Activated T-cell treated with anti-CD3 and anti-CD28 coated beads, Interleukin-2, amount 50 U/mL, for 72 hours (primary cell): ENCODE data around the gene FBXO38. TPM values are rescaled to one million over a fixed set of nuclear protein-coding genes. Genes with fewer than 3 reads are reported as not detected.

Source experiments
- ATAC-seq, 2 donors: fragments of 150-1000 bp; cut with Tn5 transposase; replicated peaks in 1 of 2; 2 replicates each; pipeline ENCODE4 v1.10.0; 2021; ENCODE audit warnings: moderate library complexity in 2 of 2, mild to moderate bottlenecking in 1 of 2
- DNase-seq, 2 donors: peaks; one replicate each; pipeline ENCODE4 v3.0.0; 2021 to 2022; ENCODE audit warnings: mixed read lengths in 1 of 2
- H3K27ac Mint-ChIP-seq: one replicate; pipeline ENCODE4 v1.8.0; 2022; ENCODE audit warnings: mild to moderate bottlenecking, moderate library complexity, mixed read lengths
- H3K27me3 Mint-ChIP-seq: one replicate; pipeline ENCODE4 v1.8.0; 2022; ENCODE audit warnings: low read depth, mixed read lengths
- H3K36me3 Mint-ChIP-seq, 2 donors: one replicate each; pipeline ENCODE4 v1.8.0; 2022; ENCODE audit warnings: mixed read lengths in 2 of 2, mild to moderate bottlenecking in 1 of 2; ENCODE audit not compliant: insufficient read depth in 2 of 2
- H3K4me1 Mint-ChIP-seq: one replicate; pipeline ENCODE4 v1.8.0; 2022; ENCODE audit warnings: low read depth, mixed read lengths
- H3K4me3 Mint-ChIP-seq, 2 donors: one replicate each; pipeline ENCODE4 v1.8.0; 2022; ENCODE audit warnings: mild to moderate bottlenecking in 2 of 2, mixed read lengths in 2 of 2, moderate library complexity in 2 of 2
- H3K9me3 Mint-ChIP-seq, 2 donors: one replicate each; pipeline ENCODE4 v1.8.0; 2022; ENCODE audit warnings: mixed read lengths in 2 of 2
- total RNA-seq, 2 donors: library from RNA; stranded (reverse); gene quantifications; one replicate each; pipeline ENCODE4 v1.2.3, GENCODE V29; 2022

FBXO38 gene
- total RNA-seq, 2 donors from 2014 or later, result 62.8 to 68.5 TPM

DNA sequence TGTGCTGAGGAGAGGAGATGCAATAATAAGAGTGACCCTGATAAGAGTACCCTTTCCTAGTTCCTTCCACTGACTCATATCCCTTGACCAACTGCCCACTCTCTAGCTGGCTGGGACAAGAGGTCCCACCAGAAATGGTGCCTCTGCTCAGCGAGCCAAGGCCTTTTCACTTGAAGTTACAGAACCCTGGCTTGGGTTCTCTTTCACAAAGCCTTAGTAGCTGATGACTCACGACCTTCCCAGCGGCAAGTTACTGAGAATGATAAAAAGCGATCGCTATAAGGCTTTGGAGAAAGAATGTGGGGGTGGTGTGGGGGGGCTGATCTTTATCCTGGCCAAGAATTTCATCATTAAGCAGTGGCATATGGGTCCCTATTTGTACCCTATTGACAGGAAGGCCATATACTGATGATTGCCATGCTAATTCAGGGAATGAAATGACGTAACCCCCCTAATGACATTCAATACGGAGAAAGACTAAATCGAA lies 90.3 kb downstream of the FBXO38 start:
- H3K4me3 Mint-ChIP-seq, result no peak overlapping the region
- no peak for DNase-seq
- H3K36me3 Mint-ChIP-seq, result no peaks in the 10 kb centered on the region
- H3K9me3 Mint-ChIP-seq, result no peaks in the 10 kb centered on the region
- H3K27me3 Mint-ChIP-seq, result peaks cover 29% of the 10 kb centered on the region
- no peaks in the 10 kb centered on the region for H3K4me1 Mint-ChIP-seq
- no peak overlapping the region for H3K27ac Mint-ChIP-seq
- no peak for ATAC-seq

GRCh38 chr5:148476302-148476701 lies 92.5 kb downstream of the FBXO38 start:
- Mint-ChIP-seq H3K4me1 (no peaks in the 10 kb centered on the region), H3K4me3 (no peak overlapping the region), H3K27me3 (peaks cover 29% of the 10 kb centered on the region), H3K36me3 (no peaks in the 10 kb centered on the region), H3K9me3 (no peaks in the 10 kb centered on the region), H3K27ac (no peak overlapping the region)
- ATAC-seq (no peak), DNase-seq (no peak)

GRCh38 chr5:148477429-148477828 lies 93.7 kb downstream of the FBXO38 start:
- Mint-ChIP-seq H3K36me3 (no peaks in the 10 kb centered on the region), H3K27ac (no peak overlapping the region), H3K4me1 (peaks cover 3% of the 10 kb centered on the region), H3K27me3 (peaks cover 35% of the 10 kb centered on the region), H3K4me3 (no peak overlapping the region), H3K9me3 (no peaks in the 10 kb centered on the region)
- ATAC-seq (no peak), DNase-seq (no peak)

GRCh38 chr5:148482196-148482595 lies 98.4 kb downstream of the FBXO38 start:
- Mint-ChIP-seq H3K4me1 (peaks cover 9% of the 10 kb centered on the region), H3K36me3 (no peaks in the 10 kb centered on the region)

DNA sequence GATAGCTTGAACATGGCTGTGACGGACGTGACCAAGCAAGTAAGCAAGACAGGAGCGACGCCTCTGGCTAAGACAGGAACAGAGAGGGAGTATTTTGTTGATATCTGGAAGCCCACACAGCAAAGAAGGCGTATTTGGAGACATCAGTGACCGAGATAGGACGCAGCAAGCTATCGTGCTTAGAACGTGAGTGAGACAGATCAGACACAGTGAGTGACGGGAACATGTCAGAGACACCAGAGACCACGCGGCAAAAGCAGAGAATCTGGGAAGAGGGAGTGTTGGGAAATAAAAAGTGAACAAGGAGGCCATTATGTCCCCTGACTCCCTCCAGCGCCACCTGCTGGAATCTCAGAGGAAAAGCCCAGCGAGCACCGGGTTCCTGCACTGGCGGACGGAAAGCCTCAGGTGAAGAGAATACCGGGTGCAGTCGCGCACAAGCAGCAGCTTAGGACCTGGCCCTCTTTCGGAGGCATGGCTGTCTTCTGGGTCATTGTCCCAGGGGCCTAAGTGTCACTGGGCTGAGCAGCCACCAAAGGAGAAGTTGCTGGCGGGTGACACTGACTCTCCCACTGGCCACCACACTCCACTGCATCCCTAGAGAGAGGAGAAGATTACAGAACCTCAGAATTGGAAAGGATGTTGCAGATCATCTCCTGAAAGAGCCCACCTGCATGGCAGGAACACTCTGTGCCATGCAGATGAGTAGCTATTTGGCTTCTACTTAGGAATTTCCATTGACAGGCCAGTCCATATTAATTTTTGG lies 99.1 kb downstream of the FBXO38 start:
- H3K9me3 Mint-ChIP-seq, result no peaks in the 10 kb centered on the region
- peaks cover 52% of the 10 kb centered on the region for H3K27me3 Mint-ChIP-seq
- no peaks in the 10 kb centered on the region for H3K36me3 Mint-ChIP-seq
- no peak overlapping the region for H3K4me3 Mint-ChIP-seq
- H3K27ac Mint-ChIP-seq, result no peak overlapping the region
- peaks cover 9% of the 10 kb centered on the region for H3K4me1 Mint-ChIP-seq
- ATAC-seq (peak; percentile 68 to 81), DNase-seq (peak; percentile 70 to 74)

More at GRCh38 chr5:148482196-148482595, 98.4 kb downstream of the FBXO38 start:
- Mint-ChIP-seq H3K27me3 (peaks cover 49% of the 10 kb centered on the region), H3K27ac (no peak overlapping the region), H3K9me3 (no peaks in the 10 kb centered on the region), H3K4me3 (no peak overlapping the region)
- ATAC-seq, result no peak
- DNase-seq, result no peak

DNA sequence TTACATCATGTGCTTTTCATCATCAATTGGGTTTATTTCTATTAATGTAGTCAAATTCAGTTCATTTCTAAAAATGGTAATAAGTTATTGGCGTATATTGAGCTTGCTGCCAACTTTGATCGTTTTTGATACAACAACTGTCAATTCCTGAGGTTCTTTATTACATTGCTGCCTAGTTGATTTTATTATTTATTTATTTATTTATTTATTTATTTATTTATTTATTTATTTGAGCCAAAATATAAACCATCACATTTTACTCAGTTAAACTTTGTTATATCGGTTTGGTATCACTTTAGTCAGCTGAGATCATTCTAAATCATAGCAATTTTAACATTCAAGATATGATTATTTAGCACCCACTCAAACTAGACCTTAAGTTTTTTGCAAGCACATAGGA lies 100.0 kb downstream of the FBXO38 start:
- no peak overlapping the region for H3K27ac Mint-ChIP-seq
- no peaks in the 10 kb centered on the region for H3K9me3 Mint-ChIP-seq
- H3K27me3 Mint-ChIP-seq, result peaks cover 47% of the 10 kb centered on the region
- peaks cover 9% of the 10 kb centered on the region for H3K4me1 Mint-ChIP-seq
- no peak overlapping the region for H3K4me3 Mint-ChIP-seq
- H3K36me3 Mint-ChIP-seq, result no peaks in the 10 kb centered on the region
- no peak for ATAC-seq
- no peak for DNase-seq

DNA sequence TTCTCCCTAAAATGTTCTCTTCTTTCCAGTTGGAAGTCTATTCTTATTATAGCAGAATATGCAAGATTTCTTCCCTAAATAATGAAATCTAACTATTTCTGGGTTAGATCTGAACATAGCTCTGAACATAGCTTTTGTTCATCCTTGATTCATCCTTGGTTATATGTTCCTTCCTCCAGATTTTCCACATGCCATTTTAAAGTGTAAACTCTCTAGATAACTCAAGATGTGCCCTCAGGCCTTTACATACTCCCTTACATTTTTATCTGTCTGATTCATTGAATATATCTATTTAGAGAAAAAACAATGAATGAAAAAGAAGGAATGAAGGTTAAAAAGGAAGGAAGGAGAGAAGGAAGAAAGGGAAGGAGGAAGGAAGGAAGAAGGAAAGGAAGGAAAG lies 100.9 kb downstream of the FBXO38 start:
- no peaks in the 10 kb centered on the region for H3K9me3 Mint-ChIP-seq
- no peak overlapping the region for H3K27ac Mint-ChIP-seq
- no peak for ATAC-seq
- DNase-seq, result no peak
- no peak overlapping the region for H3K4me3 Mint-ChIP-seq
- peaks cover 9% of the 10 kb centered on the region for H3K4me1 Mint-ChIP-seq
- H3K27me3 Mint-ChIP-seq, result peaks cover 47% of the 10 kb centered on the region
- no peaks in the 10 kb centered on the region for H3K36me3 Mint-ChIP-seq

DNA sequence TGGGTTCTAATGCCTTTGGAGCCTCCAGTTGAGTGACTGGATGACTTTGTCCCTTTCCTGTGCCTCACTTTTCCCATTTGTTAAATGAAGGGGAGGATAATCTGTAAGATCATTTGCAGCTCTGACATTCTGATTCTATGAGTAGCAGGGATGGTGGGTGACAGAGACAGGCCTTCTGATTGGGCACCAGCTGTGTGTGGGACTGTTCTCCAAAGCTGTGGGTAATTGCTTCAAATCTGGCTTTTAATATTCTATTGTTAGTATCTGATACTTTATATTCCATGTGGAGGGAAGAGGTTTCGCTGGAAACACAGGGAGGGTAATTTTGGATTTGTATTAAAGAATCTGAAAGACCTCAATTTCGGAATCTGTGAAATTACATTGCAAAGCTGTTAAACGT lies 102.7 kb downstream of the FBXO38 start:
- no peak overlapping the region for H3K4me3 Mint-ChIP-seq

GRCh38 chr5:148488757-148489156 lies 105.0 kb downstream of the FBXO38 start:
- Mint-ChIP-seq H3K4me1 (no peaks in the 10 kb centered on the region), H3K27me3 (peaks cover 51% of the 10 kb centered on the region), H3K4me3 (no peak overlapping the region)

More for the DNA sequence above, 102.7 kb downstream of the FBXO38 start:
- DNase-seq (no peak), ATAC-seq (no peak)
- no peak overlapping the region for H3K27ac Mint-ChIP-seq
- peaks cover 9% of the 10 kb centered on the region for H3K4me1 Mint-ChIP-seq
- no peaks in the 10 kb centered on the region for H3K9me3 Mint-ChIP-seq
- H3K36me3 Mint-ChIP-seq, result no peaks in the 10 kb centered on the region
- peaks cover 52% of the 10 kb centered on the region for H3K27me3 Mint-ChIP-seq

DNA sequence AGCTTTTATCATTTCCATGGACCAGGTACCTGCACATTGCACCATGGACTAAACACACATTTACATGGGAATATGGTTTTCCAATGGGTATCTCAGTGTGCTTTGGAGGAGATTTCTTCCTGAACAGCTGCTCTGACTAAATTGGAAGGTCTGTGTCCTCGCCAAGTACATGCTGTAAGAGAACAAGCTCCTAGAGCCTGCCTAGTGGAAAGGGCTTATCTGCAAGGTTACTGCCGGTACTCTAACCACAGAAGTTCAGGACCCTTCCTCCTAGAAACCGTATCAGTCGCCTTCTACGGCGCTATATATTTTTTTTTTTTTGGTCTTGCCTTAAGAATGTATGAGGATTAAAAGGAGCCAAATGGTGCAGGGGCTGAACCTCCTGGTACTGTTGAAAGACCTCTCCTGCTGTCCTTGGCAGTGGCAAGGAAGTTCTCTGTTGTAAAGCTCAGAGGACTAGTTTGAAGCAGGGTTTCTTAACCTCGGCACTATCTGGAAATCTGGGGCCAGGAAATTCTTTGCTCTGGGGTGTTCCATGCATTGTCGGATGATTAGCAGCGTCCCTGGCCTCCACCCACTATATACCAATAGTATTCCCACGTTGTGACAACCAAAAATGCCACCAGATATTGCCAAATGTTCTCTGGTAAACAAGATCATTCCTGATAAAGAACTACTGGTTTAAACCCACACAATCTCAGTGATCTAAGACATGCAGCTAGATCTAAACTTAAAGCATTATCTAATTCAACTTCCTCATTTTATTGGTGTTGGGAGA lies 107.4 kb downstream of the FBXO38 start:
- Mint-ChIP-seq H3K9me3 (no peaks in the 10 kb centered on the region), H3K27me3 (peaks cover 43% of the 10 kb centered on the region), H3K36me3 (no peaks in the 10 kb centered on the region), H3K27ac (no peak overlapping the region), H3K4me3 (no peak overlapping the region), H3K4me1 (no peaks in the 10 kb centered on the region)
- DNase-seq (no peak), ATAC-seq (no peak)

More at GRCh38 chr5:148488757-148489156, 105.0 kb downstream of the FBXO38 start:
- H3K27ac Mint-ChIP-seq, result no peak overlapping the region
- H3K9me3 Mint-ChIP-seq, result no peaks in the 10 kb centered on the region
- ATAC-seq (no peak), DNase-seq (no peak)
- no peaks in the 10 kb centered on the region for H3K36me3 Mint-ChIP-seq

DNA sequence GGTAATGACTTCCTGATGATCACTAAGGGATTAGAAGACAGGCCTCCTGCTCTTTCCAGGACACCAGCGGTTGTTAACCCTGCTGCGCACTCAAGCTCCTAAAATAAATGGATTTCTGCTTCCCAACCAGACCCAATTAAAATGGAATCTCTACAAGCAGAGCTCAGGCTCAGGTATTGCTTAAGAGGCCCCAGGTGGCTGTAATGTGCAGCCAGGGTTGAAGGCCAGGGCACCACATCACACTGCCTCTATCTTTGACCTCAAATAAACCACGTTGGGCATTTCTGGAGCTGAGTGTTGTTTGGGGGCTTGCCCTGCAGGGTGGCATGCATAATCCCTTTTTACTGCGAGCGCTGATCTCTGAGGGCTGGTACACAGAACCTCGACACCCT lies 108.0 kb downstream of the FBXO38 start:
- no peaks in the 10 kb centered on the region for H3K36me3 Mint-ChIP-seq
- ATAC-seq (no peak), DNase-seq (no peak)
- H3K4me1 Mint-ChIP-seq, result no peaks in the 10 kb centered on the region
- no peaks in the 10 kb centered on the region for H3K9me3 Mint-ChIP-seq
- H3K27ac Mint-ChIP-seq, result no peak overlapping the region
- H3K27me3 Mint-ChIP-seq, result peaks cover 38% of the 10 kb centered on the region
- no peak overlapping the region for H3K4me3 Mint-ChIP-seq

DNA sequence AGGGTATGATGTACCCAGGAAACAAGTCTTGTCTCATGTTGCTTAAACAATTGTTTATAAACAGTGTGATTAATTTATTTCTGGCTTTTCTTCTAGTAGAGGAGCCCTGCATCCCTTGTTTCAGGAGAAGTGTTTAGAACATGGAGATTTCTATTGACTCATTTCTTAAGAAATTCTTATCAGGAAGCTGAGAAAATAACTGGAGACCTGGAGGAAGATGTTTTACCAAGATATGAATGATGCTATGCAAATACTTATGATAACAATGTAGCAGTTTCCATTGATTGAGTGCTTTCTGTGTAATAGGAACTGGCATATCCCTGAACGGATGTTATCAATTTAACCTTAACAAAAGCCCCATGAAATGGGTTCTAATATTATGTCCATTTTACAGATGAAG lies 108.6 kb downstream of the FBXO38 start:
- H3K36me3 Mint-ChIP-seq, result no peaks in the 10 kb centered on the region
- H3K27me3 Mint-ChIP-seq, result peaks cover 32% of the 10 kb centered on the region
- H3K27ac Mint-ChIP-seq, result no peak overlapping the region
- H3K4me1 Mint-ChIP-seq, result no peaks in the 10 kb centered on the region
- H3K9me3 Mint-ChIP-seq, result no peaks in the 10 kb centered on the region
- ATAC-seq (no peak), DNase-seq (no peak)
- no peak overlapping the region for H3K4me3 Mint-ChIP-seq
